ENCODE results near the gene BUD13.
"Not testable (repeated sequence)": the region's sequence is repeated elsewhere in the genome, so short reads cannot be mapped to it uniquely, and the experiment has no call there.

The BUD13 gene

GRCh38 chr11:116756044-116756443 is 16.7 kb downstream of the BUD13 start:
- DNase-seq (ENCODE audit: low read depth) = not testable (repeated sequence)

DNA sequence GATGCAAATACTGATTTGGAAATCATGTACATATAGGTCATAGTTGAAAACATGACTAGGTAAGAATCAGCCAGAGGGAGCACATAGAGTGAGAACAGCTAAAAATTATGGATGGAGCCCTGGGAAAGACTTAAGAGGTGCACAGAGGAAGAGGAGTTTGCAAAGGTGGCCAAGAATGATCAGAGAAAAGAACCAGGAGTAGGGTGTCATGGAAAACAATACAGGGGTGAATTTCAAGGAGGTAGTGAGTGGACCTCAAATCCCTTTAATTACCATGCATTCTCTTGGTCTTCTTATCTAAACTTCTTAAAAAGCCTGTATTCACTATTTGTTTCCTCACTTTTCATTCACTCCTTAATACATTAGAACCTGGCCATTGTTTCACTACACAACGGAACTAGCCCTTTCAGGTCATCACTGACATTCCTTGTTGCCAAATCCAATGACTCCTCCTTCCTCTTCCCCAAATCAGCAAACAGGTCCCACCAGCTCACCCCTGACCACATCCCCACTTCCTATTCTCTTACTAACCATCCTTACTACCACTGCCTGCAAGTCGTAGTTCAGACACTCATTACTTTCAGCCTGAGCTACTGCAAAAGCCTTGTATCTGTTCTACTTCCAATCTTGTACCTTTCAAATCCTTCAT is 22.6 kb downstream of the BUD13 start:
- no peak for DNase-seq (ENCODE audit: low read depth)

DNA sequence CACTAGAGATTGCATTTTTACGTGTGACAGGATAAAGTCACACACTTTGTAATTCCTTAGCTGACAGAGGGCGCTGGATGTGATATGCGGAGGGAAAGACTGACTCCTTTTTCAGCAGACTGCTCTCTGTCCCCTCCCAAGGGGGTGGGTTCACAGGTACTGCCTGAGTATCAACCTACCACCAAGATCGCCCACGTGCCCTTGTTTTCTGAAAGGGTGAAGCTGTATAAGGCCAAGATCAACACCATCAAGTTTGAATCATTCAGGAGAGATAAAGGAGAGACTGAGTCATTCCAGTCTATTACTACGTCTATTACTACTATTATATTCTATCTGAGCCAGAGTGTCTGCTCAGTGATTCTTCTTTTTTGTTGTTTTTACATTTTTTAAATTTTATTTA is 30.7 kb downstream of the BUD13 start:
- no peak for DNase-seq (ENCODE audit: low read depth)

DNA sequence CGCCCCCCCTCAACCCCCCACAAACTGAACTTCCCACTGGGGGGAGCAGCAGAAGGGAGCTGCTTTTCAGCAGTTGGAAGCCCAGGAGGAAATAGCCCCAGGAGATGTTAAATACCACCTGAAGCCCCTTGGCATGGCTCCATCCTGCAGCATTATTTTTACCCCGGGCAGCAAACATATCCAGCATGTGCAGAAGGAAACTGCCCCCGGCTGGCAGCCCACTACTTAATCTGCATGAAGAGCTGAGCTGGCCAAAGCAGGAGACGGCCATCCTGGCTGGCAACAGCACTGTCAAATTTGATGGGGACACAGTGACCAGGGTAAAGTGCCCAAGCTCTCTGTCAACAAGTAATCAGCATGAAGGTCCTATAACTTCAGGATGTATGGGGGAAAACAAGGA is 32.0 kb downstream of the BUD13 start:
- DNase-seq (ENCODE audit: low read depth) = no peak

GRCh38 chr11:116738975-116739374 is 33.8 kb downstream of the BUD13 start:
- no peak for DNase-seq (ENCODE audit: low read depth)

GRCh38 chr11:116736763-116737162 is 36.0 kb downstream of the BUD13 start:
- DNase-seq (ENCODE audit: low read depth) = no peak

- DNase-seq (ENCODE audit: low read depth) = no peak
These were observed 38.7 kb downstream of the BUD13 start for GRCh38 chr11:116733969-116734508.

DNA sequence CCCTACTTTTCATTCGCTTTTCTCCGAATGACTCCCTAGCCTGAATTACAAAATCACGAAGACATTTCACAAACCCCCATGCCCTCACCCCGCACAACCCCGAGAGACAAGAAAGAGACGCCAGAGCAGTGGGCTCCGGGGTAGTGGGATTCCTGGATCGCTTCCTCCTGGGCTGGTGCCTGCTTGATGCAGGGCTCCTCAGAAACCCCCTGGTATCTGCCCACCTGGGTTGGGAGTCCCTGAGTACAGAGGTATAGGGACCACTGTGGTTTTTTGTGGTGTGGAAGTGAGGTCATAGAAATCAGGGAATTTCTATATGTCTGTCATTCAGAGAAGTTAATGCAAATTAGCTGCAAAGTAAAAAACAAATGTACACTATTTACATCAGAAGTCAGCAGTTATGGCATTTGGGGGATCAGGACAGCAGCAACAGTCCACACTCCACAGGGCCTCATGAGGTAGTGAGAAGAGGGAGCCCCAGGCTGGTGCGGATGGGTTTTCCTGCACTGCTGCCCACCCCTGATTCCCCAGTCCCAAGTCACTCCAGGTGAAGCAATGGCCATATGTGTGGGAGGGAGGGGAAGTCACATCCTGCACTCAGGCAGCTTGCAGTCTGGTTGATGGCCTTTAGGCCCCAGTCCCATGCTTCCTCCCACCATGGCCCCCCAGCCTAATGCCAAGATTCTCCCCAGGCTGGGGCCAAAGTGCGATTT is 39.6 kb downstream of the BUD13 start:
- no peak for DNase-seq (ENCODE audit: low read depth)

DNA sequence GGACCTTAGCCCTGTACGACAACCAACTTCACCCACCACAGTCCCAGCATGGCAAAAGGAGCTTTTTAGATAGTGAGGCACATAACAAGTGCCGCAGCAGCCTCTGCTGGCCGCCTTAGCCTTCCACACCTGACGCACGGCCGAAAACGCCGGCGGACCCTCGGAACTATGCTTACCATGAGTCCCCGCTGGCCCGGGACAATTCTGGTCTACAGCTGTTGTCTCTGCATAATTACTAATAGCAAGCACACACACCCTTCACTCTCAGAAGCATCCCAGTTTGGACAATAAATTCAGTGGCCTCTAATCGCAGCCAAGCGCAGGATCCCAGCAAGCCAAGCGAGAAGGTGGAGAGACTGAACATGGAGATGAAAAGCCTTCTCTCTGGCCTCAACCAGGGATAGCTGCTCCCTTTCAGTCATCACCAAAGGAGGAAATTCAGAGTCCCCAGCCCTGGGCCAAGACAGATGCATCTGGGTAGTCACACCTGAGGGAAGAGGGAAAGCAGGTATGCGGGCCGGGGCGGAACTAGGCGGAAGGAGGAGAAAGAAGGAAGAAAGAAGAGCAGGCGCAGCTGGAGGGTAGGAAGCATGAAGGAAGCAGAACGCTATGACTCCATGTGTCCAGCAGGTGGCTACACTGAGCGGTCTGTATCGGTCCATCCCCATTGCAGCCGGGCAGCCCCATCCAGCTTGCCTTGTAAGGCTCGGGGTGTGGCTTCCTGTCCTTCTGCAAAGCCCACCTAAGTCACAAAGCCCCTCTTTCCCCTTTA is 40.3 kb downstream of the BUD13 start:
- peak; percentile 53 for DNase-seq (ENCODE audit: low read depth)

GRCh38 chr11:116731821-116732220 is 41.0 kb downstream of the BUD13 start:
- no peak for DNase-seq (ENCODE audit: low read depth)

- DNase-seq (ENCODE audit: low read depth) = peak; percentile 9
These were observed 41.6 kb downstream of the BUD13 start for GRCh38 chr11:116731097-116731761.

DNA sequence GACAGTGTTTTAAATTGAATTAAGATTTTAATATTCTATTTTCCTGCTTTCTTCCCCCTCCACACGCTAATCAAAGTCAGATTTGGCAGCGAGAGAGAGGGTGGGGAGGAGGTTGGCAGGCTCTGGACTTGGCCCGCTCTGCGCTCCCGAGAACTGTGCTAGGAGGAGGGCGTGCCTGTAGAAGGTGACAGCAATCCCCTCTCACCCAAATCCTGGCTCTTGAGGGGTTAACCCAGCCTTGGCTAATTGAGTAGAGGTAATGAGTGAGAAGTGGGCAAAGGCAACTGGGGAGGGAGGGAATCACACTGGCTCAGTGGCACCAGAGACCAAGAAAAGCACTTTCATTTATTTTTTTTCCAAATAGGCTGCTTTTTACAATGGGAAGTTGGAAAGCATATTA is 42.2 kb downstream of the BUD13 start:
- DNase-seq (ENCODE audit: low read depth) = no peak

- DNase-seq (ENCODE audit: low read depth) = no peak
These were observed 42.6 kb downstream of the BUD13 start for GRCh38 chr11:116730241-116730561.

GRCh38 chr11:116729501-116730240 is 43.1 kb downstream of the BUD13 start:
- DNase-seq (ENCODE audit: low read depth) = no peak

DNA sequence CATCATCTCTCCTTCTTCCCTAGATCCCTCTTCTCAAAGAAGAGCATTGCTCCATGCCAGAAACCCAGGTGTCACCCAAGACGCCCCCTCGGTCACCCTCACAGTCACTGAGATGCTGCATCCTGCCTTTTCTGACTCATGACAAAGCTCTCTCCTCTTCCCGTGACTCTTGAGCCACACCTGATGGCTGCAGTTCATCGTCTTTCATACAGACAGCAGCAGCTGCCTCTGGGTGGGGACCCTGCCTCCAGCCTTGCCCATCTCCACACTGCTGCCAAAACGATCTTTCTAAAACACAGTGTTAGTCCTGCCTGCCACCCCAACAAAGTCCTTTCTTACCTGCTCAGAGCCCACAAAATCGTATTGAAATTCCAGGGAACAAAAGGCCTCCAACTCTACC is 44.8 kb downstream of the BUD13 start:
- DNase-seq (ENCODE audit: low read depth) = no peak

DNA sequence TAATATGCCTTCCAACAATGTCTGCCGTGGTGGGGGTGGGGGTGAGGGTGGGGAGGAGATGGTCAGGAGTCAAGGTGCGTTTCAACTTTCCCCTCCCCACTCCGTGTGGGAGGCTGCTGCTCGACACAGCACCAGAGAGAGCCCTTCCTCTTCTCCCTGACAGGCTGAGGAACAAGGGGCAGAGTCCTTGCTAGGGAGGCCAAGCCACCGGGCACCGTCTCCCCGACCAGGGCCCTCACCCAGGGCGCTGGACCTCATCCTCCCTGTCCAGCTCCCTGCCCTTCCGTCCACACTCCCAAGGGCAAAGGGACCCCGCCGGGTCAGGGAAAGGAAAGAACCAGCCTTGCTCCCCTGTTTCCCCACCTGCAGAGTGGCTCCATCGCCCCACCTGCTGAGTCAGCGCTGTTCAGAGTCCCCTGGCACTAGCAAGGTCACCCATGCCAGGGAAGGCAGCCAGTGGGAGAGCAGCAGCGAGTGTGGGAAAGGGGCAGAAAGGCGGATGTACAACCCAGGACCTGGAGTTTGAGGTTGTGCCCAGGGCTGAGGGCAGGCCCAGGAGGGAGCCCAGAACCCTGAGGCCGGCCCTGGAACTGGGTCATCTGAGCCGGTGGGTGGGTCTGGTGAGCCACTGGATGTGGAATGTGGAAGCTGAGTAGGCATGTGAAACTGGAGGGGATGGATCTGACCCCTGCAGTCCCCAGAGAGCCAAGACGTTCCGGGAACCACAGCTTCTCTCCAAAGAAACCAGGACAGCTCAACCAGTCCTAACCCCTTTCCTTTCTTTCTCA is 47.2 kb downstream of the BUD13 start:
- DNase-seq (ENCODE audit: low read depth) = peak; percentile 9

DNA sequence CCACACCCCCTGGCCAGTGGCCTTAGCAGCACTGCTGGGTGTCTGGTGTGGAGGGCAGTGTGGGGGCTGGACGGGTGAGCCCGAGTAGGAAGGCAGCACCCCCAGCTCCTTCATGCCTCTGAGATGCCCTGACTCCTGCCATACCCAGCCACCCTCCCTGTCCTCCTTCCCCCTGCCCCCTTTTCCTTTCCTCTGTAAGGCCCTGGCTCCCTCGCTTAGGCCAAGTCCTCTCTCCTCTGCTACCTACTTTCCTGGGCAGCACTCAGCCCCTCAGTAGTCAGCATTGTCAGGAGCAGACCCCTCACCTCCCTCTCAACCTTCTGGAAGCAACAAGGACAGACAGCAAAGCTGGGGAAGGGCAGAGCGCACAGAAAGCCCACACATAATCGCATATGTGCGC is 48.0 kb downstream of the BUD13 start:
- no peak for DNase-seq (ENCODE audit: low read depth)

DNA sequence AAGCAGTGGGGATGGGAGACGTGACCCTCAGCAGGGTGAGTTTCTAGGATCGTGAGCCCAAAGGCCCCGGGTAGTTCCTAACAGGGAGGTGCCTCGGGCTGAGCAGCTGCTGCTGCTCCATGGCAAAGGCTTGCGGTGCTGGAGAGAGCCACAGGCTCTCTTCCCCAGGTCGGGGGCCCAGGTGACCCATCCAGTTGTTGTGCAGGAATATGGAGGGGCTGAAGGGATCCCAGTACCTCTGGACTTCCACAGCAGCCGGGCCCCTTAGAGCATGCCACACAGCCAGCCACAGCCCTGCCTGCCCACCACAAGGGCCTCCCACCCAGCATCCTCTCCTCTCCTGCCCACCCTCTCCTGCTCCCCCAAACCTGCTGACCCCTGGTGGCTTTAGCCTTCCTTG is 49.3 kb downstream of the BUD13 start:
- DNase-seq (ENCODE audit: low read depth) = no peak

DNA sequence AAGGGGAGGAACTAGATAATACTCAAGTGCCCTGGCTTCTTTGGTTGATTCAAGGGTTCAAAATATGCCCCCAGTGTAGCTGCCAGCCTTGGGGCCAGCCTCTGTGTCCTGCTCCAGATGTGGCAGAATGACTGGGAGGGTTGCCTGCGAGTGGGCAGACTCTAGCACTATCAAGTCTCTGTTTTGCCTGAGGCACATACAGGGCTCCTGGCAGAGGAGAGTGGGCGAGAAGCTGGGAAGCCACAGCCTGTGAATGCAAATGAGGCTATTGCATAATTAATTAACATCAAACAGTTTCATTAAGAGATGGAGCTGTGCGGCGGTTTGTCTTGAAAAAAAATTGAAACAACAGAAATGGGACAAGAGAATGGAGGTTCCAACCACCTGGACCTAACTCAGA is 50.8 kb downstream of the BUD13 start:
- no peak for DNase-seq (ENCODE audit: low read depth)

DNA sequence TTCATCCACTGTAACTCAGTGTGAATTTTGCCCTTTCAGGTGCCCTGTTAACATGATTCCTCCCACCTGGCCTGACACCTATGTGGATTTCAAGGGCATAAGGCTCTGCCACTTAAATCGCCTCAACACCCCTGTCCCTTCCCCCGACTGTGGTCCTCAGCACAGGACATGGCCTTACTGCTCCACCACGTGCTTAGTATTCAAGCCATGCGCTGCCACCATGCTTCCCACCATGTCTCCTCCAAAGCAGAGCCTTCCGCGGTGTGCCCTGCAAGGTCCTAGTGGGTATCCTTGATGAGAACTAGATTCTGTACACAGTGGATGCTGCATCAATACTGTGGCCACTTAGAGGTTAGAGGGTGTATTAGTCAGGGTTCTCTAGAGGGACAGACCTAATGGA is 51.9 kb downstream of the BUD13 start:
- no peak for DNase-seq (ENCODE audit: low read depth)

DNA sequence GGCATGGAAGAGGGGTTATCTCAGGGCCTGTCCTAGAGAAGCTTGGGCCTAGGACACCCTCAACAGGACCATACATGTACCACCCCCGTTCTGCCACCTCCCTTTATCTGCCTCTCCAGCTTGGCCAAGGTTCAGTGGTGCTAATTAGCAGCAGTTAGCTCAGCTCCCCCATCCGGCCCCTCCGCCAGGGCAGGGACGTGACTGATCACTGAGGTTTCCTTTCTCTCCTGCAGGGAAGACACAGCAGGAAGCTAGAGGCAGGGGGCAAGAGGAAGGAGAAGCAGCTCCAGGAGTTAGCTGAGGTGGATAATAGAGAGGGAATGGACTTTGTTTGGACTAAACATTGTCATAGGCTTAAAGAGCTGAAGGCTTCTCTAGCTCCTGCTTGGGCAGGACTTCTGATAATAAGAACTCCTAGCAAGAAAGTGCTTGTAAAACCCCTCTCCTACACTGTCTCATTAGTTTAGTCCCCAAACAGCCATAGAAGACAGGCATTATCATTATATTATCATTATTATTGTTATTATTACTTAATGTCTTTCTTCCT is 53.8 kb downstream of the BUD13 start:
- DNase-seq (ENCODE audit: low read depth) = no peak
